Progenitor cell of endocrine pancreas (in vitro differentiated cells): ENCODE measurements around the gene MYO9A. TPM values are rescaled to one million over a fixed set of nuclear protein-coding genes. Genes with fewer than 3 reads are reported as not detected.
"Not testable (repeated sequence)": the region's sequence is repeated elsewhere in the genome, so short reads cannot be mapped to it uniquely, and the experiment has no call there.

Source experiments
- DNase-seq: peaks from one replicate; pipeline ENCODE4 v3.0.0; 2021; ENCODE audit warnings: low spot score; ENCODE audit not compliant: unreplicated experiment
- H3K27ac Mint-ChIP-seq: 2 replicates; pipeline ENCODE4 v1.8.0; 2021; ENCODE audit warnings: mild to moderate bottlenecking, moderate library complexity, mixed read lengths
- H3K27me3 Mint-ChIP-seq: 2 replicates; pipeline ENCODE4 v1.8.0; 2021; ENCODE audit warnings: mixed read lengths
- H3K36me3 Mint-ChIP-seq: 2 replicates; pipeline ENCODE4 v1.8.0; 2022; ENCODE audit warnings: mixed read lengths; ENCODE audit not compliant: insufficient read depth
- H3K4me1 Mint-ChIP-seq: 2 replicates; pipeline ENCODE4 v1.8.0; 2021; ENCODE audit warnings: low read depth, mixed read lengths
- H3K4me3 Mint-ChIP-seq: 2 replicates; pipeline ENCODE4 v1.8.0; 2021; ENCODE audit warnings: low read depth, mild to moderate bottlenecking, moderate library complexity, mixed read lengths
- H3K9me3 Mint-ChIP-seq: 2 replicates; pipeline ENCODE4 v1.8.0; 2021; ENCODE audit warnings: low read depth, mixed read lengths
- CTCF ChIP-seq: fragments of 200-600 bp; sonication (generic); IDR thresholded peaks from one replicate; pipeline ENCODE4 v1.5.0; 2021; ENCODE audit warnings: antibody characterized with exemption, mild to moderate bottlenecking; ENCODE audit not compliant: unreplicated experiment
- total RNA-seq: library from RNA; stranded (reverse); gene quantifications from 2 replicates; pipeline ENCODE4 v1.2.1, GENCODE V29; 2021

MYO9A gene
- total RNA-seq, 1 donor from 2014 or later: 32.0 TPM

GRCh38 chr15:72006382-72006781 lies 111.6 kb downstream of the MYO9A start:
- H3K27ac Mint-ChIP-seq: no peak overlapping the region
- no peaks in the 10 kb centered on the region for H3K27me3 Mint-ChIP-seq
- no peaks in the 10 kb centered on the region for H3K36me3 Mint-ChIP-seq
- no peaks in the 10 kb centered on the region for H3K9me3 Mint-ChIP-seq
- TF ChIP-seq CTCF: no peak
- H3K4me1 Mint-ChIP-seq: peaks cover 20% of the 10 kb centered on the region
- DNase-seq: no peak
- no peak overlapping the region for H3K4me3 Mint-ChIP-seq

GRCh38 chr15:72005483-72005882 lies 112.5 kb downstream of the MYO9A start:
- Mint-ChIP-seq H3K4me1 (peaks cover 18% of the 10 kb centered on the region), H3K4me3 (no peak overlapping the region), H3K27me3 (no peaks in the 10 kb centered on the region), H3K9me3 (no peaks in the 10 kb centered on the region), H3K27ac (peak overlapping the region; percentile 18), H3K36me3 (no peaks in the 10 kb centered on the region)
- TF ChIP-seq CTCF: no peak
- no peak for DNase-seq

- DNase-seq: no peak
- H3K4me3 Mint-ChIP-seq: no peak overlapping the region
- H3K4me1 Mint-ChIP-seq: no peaks in the 10 kb centered on the region
- no peak for TF ChIP-seq CTCF
- H3K27me3 Mint-ChIP-seq: no peaks in the 10 kb centered on the region
- no peaks in the 10 kb centered on the region for H3K9me3 Mint-ChIP-seq
- H3K27ac Mint-ChIP-seq: no peak overlapping the region
- H3K36me3 Mint-ChIP-seq: peaks cover 9% of the 10 kb centered on the region
Measured at GRCh38 chr15:71999807-72000206, 118.1 kb downstream of the MYO9A start.

GRCh38 chr15:71998717-71999116 lies 119.2 kb downstream of the MYO9A start:
- not testable (repeated sequence) for H3K4me1 Mint-ChIP-seq, H3K27ac Mint-ChIP-seq, H3K27me3 Mint-ChIP-seq, H3K9me3 Mint-ChIP-seq, H3K4me3 Mint-ChIP-seq, DNase-seq, H3K36me3 Mint-ChIP-seq

- H3K27me3 Mint-ChIP-seq: no peaks in the 10 kb centered on the region
- H3K27ac Mint-ChIP-seq: no peak overlapping the region
- TF ChIP-seq CTCF: no peak
- H3K4me1 Mint-ChIP-seq: no peaks in the 10 kb centered on the region
- H3K9me3 Mint-ChIP-seq: no peaks in the 10 kb centered on the region
- H3K4me3 Mint-ChIP-seq: no peak overlapping the region
- DNase-seq: no peak
- peaks cover 9% of the 10 kb centered on the region for H3K36me3 Mint-ChIP-seq
Measured at GRCh38 chr15:71997691-71998090, 120.3 kb downstream of the MYO9A start.

GRCh38 chr15:71975816-71976150 lies 142.2 kb downstream of the MYO9A start:
- Mint-ChIP-seq H3K27me3 (no peaks in the 10 kb centered on the region), H3K4me1 (peaks cover 15% of the 10 kb centered on the region), H3K27ac (peak overlapping the region; percentile 81), H3K4me3 (no peak overlapping the region), H3K36me3 (peaks cover 4% of the 10 kb centered on the region), H3K9me3 (no peaks in the 10 kb centered on the region)
- no peak for DNase-seq
- no peak for TF ChIP-seq CTCF
